ENCODE results near the gene NDOR1.

NDOR1 gene

DNA sequence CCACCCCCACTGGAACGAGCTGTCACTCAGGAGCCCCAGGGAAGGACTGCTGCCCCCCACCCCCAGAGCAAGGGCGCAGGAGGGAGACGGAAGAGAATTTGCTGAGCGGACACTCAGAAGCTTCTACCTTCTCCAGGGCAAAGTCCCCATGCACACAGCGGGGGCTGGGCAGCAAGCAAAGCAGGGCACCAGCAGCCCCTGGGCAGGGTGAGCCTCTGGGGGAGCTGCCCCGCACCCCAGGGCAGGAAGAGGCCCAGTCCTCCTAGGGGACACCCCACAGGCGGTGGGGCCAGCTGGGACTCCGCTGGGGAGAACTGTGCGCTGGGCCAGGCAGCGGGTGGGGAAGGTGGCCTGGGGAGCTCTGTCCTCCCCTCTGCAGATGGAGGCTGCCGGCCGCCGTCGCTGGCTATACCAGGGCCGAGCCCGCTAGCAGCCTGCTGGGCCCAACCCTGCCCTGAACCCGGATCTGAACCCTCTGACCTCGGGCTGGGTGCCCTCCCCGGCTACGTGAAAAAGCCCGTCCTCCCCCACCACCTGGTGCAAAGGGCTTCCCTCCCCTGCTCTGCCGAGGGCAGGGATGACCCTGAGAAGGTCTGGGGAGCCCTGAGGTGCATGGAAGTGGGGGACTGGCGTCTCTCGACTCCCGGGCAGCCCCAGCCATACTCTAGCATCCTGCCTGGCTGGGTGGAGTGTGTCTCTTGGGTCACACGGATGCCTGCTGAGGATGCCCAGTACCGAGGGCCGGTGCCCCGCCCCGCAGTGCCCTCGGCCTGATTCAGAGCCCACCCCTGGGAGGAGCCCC lies 24.6 kb downstream of the NDOR1 start:
- H3K27me3 ChIP-seq (ENCODE audit: insufficient read depth, low read length): no peaks in the 10 kb centered on the region
- H3K79me2 ChIP-seq (ENCODE audit: control insufficient read depth, insufficient read depth, low read length, unreplicated experiment): no peaks in the 10 kb centered on the region
- H3K27ac ChIP-seq (ENCODE audit: low read depth, low read length): no peak overlapping the region
- no peak overlapping the region for H3K4me3 ChIP-seq (ENCODE audit: low read depth, low read length)
- H3K4me1 ChIP-seq (ENCODE audit: control insufficient read depth, insufficient read depth, low read length, unreplicated experiment): peaks cover 11% of the 10 kb centered on the region
- H3K36me3 ChIP-seq (ENCODE audit: insufficient read depth, low read length): no peaks in the 10 kb centered on the region
- H2AFZ ChIP-seq (ENCODE audit: low read length, unreplicated experiment): no peak overlapping the region

GRCh38 chr9:137230705-137231371 lies 25.3 kb downstream of the NDOR1 start, which contains the start of gene SLC34A3:
Gene SLC34A3, plus strand, starts transcription at chr9:137230901. Its CDS starts 802 bp downstream, at chr9:137231703.
- no peak within 1 kb of the TSS for H2AFZ ChIP-seq (ENCODE audit: low read length, unreplicated experiment)
- H3K79me2 ChIP-seq (ENCODE audit: control insufficient read depth, insufficient read depth, low read length, unreplicated experiment): no peaks in the 10 kb centered on the region
- H3K4me3 ChIP-seq (ENCODE audit: low read depth, low read length): no peak within 1 kb of the TSS
- H3K27me3 ChIP-seq (ENCODE audit: insufficient read depth, low read length): no peaks in the 10 kb centered on the region
- peaks cover 8% of the 10 kb centered on the region for H3K4me1 ChIP-seq (ENCODE audit: control insufficient read depth, insufficient read depth, low read length, unreplicated experiment)
- no peak within 1 kb of the TSS for H3K27ac ChIP-seq (ENCODE audit: low read depth, low read length)
- H3K36me3 ChIP-seq (ENCODE audit: insufficient read depth, low read length): no peaks in the 10 kb centered on the region

DNA sequence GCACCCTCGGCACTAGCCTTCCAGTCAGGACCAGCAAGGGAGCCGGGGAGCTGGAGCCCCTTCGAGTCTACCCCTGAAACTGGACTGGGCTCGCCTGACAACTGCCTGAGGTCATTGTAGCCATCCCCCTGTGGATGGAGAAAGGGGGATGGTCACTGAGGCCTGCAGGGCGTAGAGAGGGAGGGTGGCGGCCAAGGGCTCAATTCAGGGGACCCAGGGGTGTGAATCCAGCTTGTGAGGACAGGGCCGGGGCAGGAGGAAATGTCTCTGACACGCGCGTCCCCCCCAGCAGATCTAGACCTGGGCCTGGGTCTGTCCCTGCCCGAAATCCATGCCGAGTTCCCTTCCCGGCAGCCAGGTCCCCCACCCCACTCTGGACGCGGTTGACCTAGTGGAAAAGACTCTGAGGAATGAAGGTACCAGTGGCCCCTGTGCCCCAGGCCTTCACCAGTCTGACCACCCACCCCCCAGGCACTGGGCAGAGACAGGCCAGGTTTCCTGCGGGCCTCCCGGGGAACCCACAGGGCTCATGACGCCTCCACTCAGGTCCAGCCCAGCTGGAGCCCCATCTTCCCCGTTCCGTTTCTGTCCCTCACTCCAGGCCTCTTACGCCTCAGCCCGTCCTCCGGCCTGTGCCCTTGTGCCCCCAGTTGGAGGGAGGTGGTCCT lies 26.0 kb downstream of the NDOR1 start:
- Histone ChIP-seq H3K27ac (ENCODE audit: low read depth, low read length) (no peak overlapping the region), H3K4me3 (ENCODE audit: low read depth, low read length) (no peak overlapping the region), H3K27me3 (ENCODE audit: insufficient read depth, low read length) (no peaks in the 10 kb centered on the region), H3K79me2 (ENCODE audit: control insufficient read depth, insufficient read depth, low read length, unreplicated experiment) (no peaks in the 10 kb centered on the region), H3K4me1 (ENCODE audit: control insufficient read depth, insufficient read depth, low read length, unreplicated experiment) (peaks cover 9% of the 10 kb centered on the region), H2AFZ (ENCODE audit: low read length, unreplicated experiment) (no peak overlapping the region), H3K36me3 (ENCODE audit: insufficient read depth, low read length) (no peaks in the 10 kb centered on the region)

GRCh38 chr9:137232101-137232500 lies 26.6 kb downstream of the NDOR1 start:
- H2AFZ ChIP-seq (ENCODE audit: low read length, unreplicated experiment): no peak overlapping the region
- H3K4me1 ChIP-seq (ENCODE audit: control insufficient read depth, insufficient read depth, low read length, unreplicated experiment): peaks cover 8% of the 10 kb centered on the region
- H3K27me3 ChIP-seq (ENCODE audit: insufficient read depth, low read length): no peaks in the 10 kb centered on the region

GRCh38 chr9:137232510-137232909 lies 27.0 kb downstream of the NDOR1 start:
- no peaks in the 10 kb centered on the region for H3K36me3 ChIP-seq (ENCODE audit: insufficient read depth, low read length)
- H3K4me1 ChIP-seq (ENCODE audit: control insufficient read depth, insufficient read depth, low read length, unreplicated experiment): peaks cover 4% of the 10 kb centered on the region
- no peaks in the 10 kb centered on the region for H3K27me3 ChIP-seq (ENCODE audit: insufficient read depth, low read length)
- no peak overlapping the region for H3K4me3 ChIP-seq (ENCODE audit: low read depth, low read length)
- H3K79me2 ChIP-seq (ENCODE audit: control insufficient read depth, insufficient read depth, low read length, unreplicated experiment): peaks cover 2% of the 10 kb centered on the region
- no peak overlapping the region for H3K27ac ChIP-seq (ENCODE audit: low read depth, low read length)
- no peak overlapping the region for H2AFZ ChIP-seq (ENCODE audit: low read length, unreplicated experiment)

More at GRCh38 chr9:137232101-137232500, 26.6 kb downstream of the NDOR1 start:
- Histone ChIP-seq H3K79me2 (ENCODE audit: control insufficient read depth, insufficient read depth, low read length, unreplicated experiment) (no peaks in the 10 kb centered on the region), H3K4me3 (ENCODE audit: low read depth, low read length) (no peak overlapping the region), H3K27ac (ENCODE audit: low read depth, low read length) (no peak overlapping the region), H3K36me3 (ENCODE audit: insufficient read depth, low read length) (no peaks in the 10 kb centered on the region)

DNA sequence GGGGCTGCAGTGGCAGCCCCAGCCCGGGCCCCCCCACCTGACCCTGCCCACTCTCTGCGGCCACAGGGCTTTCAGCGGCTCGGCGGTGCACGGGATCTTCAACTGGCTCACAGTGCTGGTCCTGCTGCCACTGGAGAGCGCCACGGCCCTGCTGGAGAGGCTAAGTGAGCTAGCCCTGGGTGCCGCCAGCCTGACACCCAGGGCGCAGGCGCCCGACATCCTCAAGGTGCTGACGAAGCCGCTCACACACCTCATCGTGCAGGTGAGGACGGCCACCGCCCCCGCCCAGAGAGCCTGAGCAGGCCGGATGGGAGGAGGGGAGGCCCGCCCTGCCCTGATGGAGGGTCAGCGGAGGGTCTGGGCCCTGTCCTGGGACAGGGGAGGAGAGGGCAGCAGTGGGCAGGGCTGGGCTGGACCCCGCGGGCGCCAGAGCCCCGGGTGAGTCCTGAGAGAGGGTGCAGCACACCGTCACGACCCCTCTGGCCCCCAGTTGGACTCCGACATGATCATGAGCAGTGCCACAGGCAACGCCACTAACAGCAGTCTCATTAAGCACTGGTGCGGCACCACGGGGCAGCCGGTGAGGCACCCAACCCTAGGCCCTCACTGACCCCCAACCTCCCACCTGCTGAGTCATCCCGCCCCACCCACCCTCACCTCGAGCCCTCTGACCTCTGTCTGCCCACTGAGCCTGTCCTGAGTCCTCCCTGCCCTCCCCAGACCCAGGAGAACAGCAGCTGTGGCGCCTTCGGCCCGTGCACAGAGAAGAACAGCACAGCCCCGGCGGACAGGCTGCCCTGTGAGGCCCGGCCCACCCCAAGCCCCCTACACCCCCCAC lies 27.9 kb downstream of the NDOR1 start:
- no peak overlapping the region for H3K4me3 ChIP-seq (ENCODE audit: low read depth, low read length)
- H3K4me1 ChIP-seq (ENCODE audit: control insufficient read depth, insufficient read depth, low read length, unreplicated experiment): peaks cover 7% of the 10 kb centered on the region
- no peak overlapping the region for H2AFZ ChIP-seq (ENCODE audit: low read length, unreplicated experiment)
- H3K36me3 ChIP-seq (ENCODE audit: insufficient read depth, low read length): no peaks in the 10 kb centered on the region
- H3K27me3 ChIP-seq (ENCODE audit: insufficient read depth, low read length): no peaks in the 10 kb centered on the region
- peaks cover 5% of the 10 kb centered on the region for H3K79me2 ChIP-seq (ENCODE audit: control insufficient read depth, insufficient read depth, low read length, unreplicated experiment)
- H3K27ac ChIP-seq (ENCODE audit: low read depth, low read length): no peak overlapping the region

DNA sequence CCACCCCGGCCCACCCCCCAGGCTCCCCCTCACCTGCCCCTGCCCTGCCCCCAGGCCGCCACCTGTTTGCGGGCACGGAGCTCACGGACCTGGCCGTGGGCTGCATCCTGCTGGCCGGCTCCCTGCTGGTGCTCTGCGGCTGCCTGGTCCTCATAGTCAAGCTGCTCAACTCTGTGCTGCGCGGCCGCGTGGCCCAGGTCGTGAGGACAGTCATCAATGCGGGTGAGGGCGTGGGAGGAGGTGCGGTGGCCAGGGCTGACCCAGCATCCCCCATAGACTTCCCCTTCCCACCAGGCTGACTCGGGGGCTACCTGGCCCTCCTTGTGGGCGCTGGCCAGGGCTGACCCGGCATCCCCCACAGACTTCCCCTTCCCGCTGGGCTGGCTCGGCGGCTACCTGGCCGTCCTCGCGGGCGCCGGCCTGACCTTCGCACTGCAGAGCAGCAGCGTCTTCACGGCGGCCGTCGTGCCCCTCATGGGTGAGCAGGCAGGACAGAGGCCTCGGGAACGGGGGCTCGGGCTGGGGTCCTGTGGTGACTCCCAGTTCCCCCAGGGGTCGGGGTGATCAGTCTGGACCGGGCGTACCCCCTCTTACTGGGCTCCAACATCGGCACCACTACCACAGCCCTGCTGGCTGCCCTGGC lies 28.7 kb downstream of the NDOR1 start:
- Histone ChIP-seq H3K27ac (ENCODE audit: low read depth, low read length) (no peak overlapping the region), H3K4me3 (ENCODE audit: low read depth, low read length) (no peak overlapping the region), H3K27me3 (ENCODE audit: insufficient read depth, low read length) (no peaks in the 10 kb centered on the region), H3K36me3 (ENCODE audit: insufficient read depth, low read length) (no peaks in the 10 kb centered on the region), H3K79me2 (ENCODE audit: control insufficient read depth, insufficient read depth, low read length, unreplicated experiment) (peaks cover 13% of the 10 kb centered on the region), H3K4me1 (ENCODE audit: control insufficient read depth, insufficient read depth, low read length, unreplicated experiment) (peaks cover 14% of the 10 kb centered on the region), H2AFZ (ENCODE audit: low read length, unreplicated experiment) (no peak overlapping the region)

DNA sequence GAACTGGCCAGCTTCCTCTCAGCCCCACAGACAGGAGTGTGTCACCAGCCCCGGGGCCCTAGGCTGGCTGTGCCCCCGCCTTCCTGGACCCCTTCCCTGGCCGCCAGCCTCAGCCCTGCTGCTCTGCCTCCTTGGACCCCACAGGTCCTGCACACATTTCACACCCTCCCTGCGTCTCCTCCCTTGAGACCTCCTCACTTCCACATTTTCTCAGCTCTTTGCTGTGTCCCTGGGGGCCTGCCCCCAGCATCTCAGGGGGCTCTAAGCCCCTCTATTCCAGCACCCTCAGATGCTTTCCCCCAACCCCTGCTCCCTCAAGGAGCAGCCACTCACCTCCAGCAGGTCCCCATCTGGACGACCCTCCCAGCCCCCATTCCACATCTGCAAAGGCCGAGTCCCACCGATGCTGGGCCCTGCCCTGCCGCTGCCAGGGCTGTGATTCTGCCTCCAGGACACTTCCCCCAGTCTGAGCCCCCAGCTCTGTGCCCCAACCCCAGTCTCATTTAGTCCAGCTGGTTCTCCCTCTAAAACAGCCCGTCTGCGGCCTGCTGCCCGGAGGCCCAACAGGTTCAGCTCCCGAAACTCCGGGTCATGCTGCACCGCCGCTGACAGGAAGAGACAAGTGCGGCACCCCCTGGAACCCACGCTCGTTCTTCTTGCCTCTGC lies 29.4 kb downstream of the NDOR1 start:
- H3K79me2 ChIP-seq (ENCODE audit: control insufficient read depth, insufficient read depth, low read length, unreplicated experiment): peaks cover 13% of the 10 kb centered on the region
- H2AFZ ChIP-seq (ENCODE audit: low read length, unreplicated experiment): no peak overlapping the region
- H3K4me3 ChIP-seq (ENCODE audit: low read depth, low read length): no peak overlapping the region
- H3K27me3 ChIP-seq (ENCODE audit: insufficient read depth, low read length): no peaks in the 10 kb centered on the region
- H3K27ac ChIP-seq (ENCODE audit: low read depth, low read length): no peak overlapping the region
- peaks cover 14% of the 10 kb centered on the region for H3K4me1 ChIP-seq (ENCODE audit: control insufficient read depth, insufficient read depth, low read length, unreplicated experiment)
- H3K36me3 ChIP-seq (ENCODE audit: insufficient read depth, low read length): no peaks in the 10 kb centered on the region

DNA sequence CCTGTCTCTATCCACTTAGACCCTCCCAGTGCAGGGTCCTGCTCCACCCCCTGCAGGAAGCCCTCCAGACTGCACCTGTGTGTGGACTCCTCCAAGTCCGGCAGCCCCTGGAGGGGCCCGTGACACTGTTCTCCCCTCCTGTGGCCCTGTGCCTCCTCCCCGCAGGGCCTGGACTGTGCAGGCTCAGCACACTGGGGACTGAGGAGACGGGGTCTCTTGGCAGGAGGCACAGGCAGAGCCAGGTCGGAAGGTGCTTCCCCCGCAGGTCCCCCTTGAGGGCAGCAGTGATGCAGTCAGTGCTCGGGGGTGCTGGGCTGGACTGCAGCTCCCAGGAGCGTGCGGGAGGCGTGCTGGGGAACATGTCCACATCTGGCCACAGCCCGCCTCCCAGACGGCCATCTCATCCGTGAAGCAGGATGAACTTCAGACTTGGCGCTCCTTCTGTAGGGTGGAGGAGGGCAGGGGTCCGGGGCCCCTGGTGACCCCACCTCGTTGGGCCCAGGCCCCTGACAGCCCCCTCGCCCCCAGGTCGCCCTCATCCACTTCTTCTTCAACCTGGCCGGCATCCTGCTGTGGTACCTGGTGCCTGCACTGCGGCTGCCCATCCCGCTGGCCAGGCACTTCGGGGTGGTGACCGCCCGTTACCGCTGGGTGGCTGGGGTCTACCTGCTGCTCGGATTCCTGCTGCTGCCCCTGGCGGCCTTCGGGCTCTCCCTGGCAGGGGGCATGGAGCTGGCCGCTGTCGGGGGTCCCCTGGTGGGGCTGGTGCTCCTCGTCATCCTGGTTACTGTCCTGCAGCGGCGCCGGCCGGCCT lies 30.1 kb downstream of the NDOR1 start:
- H2AFZ ChIP-seq (ENCODE audit: low read length, unreplicated experiment): no peak overlapping the region
- no peaks in the 10 kb centered on the region for H3K36me3 ChIP-seq (ENCODE audit: insufficient read depth, low read length)
- peaks cover 13% of the 10 kb centered on the region for H3K79me2 ChIP-seq (ENCODE audit: control insufficient read depth, insufficient read depth, low read length, unreplicated experiment)
- no peaks in the 10 kb centered on the region for H3K27me3 ChIP-seq (ENCODE audit: insufficient read depth, low read length)
- no peak overlapping the region for H3K4me3 ChIP-seq (ENCODE audit: low read depth, low read length)
- H3K4me1 ChIP-seq (ENCODE audit: control insufficient read depth, insufficient read depth, low read length, unreplicated experiment): peaks cover 14% of the 10 kb centered on the region
- H3K27ac ChIP-seq (ENCODE audit: low read depth, low read length): no peak overlapping the region

Data from ACC112 (cell line).